Measurements from ENCODE around the gene KRTAP10-9. TPM values are rescaled to one million over a fixed set of nuclear protein-coding genes. Genes with fewer than 3 reads are reported as not detected.

KRTAP10-9 gene
- not detected in 2 replicates for total RNA-seq

GRCh38 chr21:44626673-44627143 is at the start of gene KRTAP10-9:
Gene KRTAP10-9 (plus strand): TSS chr21:44627093. CDS start chr21:44627172, 79 bp downstream.

DNA sequence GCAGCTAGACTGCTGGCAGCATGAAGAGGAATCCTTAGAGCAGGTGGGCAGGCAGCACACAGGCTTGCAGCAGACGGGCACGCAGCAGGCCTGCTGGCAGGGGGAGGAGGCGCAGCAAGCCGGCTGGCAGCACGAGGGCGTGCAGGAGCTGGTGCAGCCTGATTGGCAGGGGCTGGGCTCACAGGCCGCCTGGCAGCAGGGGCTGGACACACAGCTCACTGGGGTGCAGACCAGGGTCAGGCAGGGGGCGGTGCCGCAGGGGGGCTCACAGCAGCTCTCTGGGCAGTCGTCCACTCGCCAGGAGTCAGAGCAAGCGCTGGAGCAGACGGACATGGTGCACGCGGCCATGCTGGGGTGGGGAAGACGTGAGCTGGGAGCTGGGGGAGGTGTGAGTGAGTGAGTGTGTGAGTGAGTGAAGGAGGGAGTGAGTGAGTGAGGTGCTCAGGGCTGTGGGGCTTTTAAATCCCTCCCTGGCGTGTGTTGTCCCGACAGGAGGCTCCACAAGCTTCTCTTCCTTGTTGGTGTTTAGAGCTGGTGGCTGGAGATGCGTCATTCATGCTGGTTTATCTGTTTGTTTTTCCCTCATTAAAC is 46.6 kb upstream of the KRTAP10-9 start, which contains the start of gene KRTAP10-5:
Gene KRTAP10-5, minus strand, starts transcription at position 374 of the 591 bp plus-strand sequence. Its CDS starts 26 bp downstream, at position 348.

DNA sequence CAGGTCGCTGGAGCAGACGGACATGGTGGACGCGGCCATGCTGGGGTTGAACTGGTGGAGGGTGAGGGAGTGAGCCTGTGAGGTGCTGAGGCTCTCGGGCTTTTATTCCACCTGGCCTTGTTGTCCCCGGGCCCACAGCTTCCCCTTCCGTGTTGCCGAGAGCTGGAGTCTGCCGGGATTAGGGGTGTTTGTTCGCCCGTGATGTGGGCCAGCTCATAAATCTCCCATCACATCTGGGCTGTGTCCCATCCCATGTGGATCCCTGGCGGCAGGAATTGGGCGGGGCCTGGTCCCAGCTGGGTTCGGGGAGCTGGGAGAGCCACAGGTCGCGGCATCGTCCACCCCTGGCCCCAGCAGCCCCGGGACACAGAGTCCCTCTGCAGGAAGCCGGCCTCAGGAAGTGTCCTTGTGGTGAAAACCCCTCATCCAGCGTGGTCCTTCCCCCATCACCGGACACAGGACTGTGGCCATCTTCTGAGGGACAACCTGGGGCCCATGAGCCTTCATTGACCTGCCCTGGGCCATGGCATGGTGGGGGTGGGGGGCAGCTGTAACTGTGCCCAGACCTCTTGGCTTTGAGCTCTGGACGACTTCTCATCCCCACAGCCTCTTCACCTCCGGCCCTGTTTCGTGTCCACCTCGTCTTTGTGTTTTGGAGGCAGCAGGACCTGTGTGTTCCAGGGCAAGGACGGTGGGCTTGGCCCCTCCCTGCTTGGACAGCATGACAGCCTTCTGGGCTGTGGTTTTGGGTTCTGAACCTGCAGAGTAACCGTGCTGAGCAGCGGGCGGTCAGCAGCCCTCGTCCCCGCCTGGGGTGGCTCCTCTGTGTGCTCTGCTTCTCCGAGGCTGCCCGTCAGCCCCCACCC is 34.2 kb upstream of the KRTAP10-9 start, which contains the start of gene KRTAP10-6:
Gene KRTAP10-6, minus strand, starts transcription at position 60 of the 866 bp plus-strand sequence. Its CDS starts 21 bp downstream, at position 39.

GRCh38 chr21:44600118-44600978 is 26.5 kb upstream of the KRTAP10-9 start, which contains the start of gene KRTAP10-7:
Gene KRTAP10-7 (plus strand): TSS chr21:44600597. CDS start chr21:44600622, 25 bp downstream.

DNA sequence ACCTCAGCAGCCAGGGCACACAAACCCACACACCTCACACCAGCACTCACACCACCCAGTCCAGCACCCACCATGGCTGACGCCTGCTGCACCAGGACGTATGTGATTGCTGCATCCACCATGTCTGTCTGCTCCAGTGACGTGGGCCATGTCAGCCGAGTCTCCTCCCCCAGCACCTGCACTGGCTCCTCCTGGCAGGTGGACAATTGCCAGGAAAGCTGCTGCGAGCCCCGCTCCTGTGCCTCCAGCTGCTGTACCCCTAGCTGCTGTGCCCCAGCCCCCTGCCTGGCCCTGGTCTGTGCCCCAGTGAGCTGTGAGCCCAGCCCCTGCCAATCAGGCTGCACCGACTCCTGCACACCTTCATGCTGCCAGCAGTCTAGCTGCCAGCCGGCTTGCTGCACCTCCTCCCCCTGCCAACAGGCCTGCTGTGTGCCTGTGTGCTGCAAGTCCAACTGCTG is 14.8 kb upstream of the KRTAP10-9 start, which contains the start of gene KRTAP10-8:
Gene KRTAP10-8, plus strand, starts transcription at position 51 of the 458 bp plus-strand sequence. Its CDS starts 22 bp downstream, at position 73.

GRCh38 chr21:44637018-44637850 is 10.3 kb downstream of the KRTAP10-9 start, which contains the start of gene KRTAP10-10:
Gene KRTAP10-10 (plus strand): TSS chr21:44637356. CDS start chr21:44637418, 62 bp downstream.

DNA sequence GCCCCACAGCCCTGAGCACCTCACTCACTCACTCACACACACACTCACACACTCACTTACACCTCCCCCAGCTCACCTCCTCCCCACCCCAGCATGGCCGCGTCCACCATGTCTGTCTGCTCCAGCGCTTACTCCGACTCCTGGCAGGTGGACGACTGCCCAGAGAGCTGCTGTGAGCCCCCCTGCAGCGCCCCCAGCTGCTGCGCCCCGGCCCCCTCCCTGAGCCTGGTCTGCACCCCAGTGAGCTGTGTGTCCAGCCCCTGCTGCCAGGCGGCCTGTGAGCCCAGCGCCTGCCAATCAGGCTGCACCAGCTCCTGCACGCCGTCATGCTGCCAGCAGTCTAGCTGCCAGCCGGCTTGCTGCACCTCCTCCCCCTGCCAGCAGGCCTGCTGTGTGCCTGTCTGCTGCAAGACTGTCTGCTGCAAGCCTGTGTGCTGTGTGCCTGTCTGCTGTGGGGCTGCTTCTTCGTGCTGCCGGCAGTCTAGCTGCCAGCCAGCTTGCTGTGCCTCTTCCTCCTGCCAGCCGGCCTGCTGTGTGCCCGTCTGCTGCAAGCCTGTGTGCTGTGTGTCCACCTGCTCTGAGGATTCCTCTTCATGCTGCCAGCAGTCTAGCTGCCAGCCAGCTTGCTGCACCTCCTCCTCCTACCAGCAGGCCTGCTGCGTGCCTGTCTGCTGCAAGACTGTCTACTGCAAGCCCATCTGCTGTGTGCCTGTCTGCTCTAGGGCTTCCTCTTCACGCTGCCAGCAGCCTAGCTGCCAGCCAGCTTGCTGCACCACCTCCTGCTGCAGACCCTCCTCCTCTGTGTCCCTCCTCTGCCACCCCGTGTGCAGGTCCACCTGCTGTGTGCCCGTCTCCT is 19.7 kb downstream of the KRTAP10-9 start, which contains the start of gene KRTAP10-11:
Gene KRTAP10-11, plus strand, starts transcription at position 49 of the 856 bp plus-strand sequence. Its CDS starts 45 bp downstream, at position 94.

DNA sequence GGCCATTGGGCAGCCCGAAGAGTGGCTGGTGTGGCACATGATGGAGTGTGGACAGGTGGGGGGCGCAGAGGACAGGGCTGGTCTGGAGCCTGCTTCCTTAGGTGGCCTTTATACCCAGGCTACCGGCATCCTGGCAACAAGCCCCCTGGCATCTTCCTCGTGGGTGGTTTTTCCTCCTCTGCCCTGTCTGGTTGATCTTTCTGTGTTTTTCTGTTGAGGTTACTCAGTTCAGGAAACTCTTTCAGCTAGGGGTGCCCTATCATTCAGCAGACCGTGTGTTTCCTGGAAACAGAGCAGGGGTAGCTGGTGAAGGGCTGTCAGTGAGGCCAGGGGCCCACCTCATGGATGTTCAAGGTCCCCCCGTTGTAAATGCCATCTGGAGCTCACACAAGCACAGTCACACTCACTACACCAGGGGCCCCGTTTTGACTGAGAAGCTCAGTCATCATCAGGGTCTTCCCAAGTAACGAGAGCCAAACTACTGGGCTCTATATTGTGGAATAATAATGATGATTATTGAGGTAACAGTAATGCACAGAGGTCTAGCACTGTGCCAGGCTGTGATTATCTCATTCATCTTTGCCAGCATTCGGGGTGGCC is 27.8 kb downstream of the KRTAP10-9 start, which contains the start of gene KRTAP12-4:
Gene KRTAP12-4, minus strand, starts transcription at position 84 of the 600 bp plus-strand sequence. Its CDS starts 45 bp downstream, at position 39.

DNA sequence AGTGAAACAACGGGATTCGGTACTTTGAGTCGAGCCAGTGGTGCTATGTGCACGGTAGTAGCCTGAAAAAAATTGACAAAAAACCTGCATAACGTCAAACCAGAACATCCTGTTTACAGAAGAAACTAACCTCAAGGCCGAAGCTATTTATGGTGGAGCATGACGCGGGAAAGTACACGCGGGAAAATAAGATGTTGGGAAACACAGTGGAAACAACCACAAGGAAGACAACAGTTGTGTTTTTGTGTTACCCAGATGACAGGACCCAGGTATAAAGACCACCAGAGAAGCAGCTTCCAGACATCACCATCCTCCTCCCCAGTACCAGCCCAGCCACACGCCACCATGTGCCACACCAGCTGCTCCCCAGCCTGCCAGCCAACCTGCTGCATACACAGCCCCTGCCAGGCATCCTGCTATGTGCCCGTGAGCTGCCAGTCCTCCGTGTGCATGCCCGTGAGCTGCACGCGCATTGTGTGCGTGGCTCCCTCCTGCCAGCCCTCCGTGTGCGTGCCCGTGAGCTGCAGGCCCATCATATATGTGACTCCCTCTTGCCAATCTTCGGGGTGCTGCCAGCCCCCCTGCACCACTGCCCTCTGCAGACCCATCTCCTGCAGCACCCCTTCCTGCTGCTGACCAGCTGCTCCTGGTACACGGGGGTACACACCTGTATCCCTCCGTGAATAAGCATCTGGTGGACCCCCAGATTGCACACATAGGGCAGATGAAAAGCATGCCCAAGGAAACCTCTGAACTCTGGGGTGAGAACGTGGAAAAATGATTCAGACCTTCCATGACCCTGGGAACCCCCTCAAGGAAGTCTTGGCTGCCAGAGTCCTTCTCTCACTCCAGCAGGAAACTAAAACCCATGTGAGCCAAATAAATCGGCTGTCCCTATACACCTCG is 31.0 kb downstream of the KRTAP10-9 start, which contains the start of gene KRTAP12-3:
Gene KRTAP12-3, plus strand, starts transcription at position 298 of the 906 bp plus-strand sequence. Its CDS starts 48 bp downstream, at position 346.

DNA sequence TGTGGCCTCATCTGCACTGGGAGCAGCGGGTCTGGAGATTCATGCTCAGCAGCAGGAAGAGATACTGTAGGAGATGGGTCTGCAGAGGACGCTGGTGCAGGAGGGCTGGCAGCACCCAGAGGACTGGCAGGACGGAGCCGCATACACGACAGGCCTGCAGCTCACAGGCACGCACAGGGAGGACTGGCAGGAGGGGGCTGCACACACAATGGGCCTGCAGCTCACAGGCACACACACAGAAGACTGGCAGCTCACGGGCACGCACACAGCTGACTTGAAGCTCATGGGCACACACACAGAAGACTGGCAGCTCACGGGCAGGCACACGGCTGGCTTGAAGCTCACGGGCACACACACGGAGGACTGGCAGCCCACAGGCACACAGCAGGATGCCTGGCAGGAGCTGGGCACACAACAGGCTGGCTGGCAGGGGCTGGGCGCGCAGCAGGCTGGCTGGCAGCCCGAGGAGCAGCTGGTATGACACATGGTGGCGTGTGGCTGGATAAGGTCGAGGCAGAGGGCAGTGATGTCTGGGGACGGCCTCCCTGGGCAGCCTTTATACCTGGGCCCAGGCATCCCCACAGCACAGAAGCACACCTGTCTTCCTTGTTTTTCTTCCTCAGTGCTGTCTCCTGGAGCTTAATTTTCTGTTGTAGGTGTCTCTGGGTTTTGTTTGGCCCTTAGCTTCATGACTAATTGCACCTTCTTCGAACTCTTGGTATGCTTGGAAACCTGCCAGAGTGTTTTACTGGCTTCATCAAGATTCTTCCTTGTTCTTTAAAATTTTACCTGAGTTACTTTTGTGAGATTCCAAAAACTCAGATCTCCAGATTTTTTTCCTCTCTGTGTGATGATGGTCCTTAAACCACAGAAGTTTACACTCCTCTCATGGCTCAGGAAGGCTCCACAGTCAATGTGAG is 39.8 kb downstream of the KRTAP10-9 start, which contains the start of gene KRTAP12-2:
Gene KRTAP12-2, minus strand, starts transcription at position 527 of the 920 bp plus-strand sequence. Its CDS starts 41 bp downstream, at position 486.

Other genes starting within 250 kb of the KRTAP10-9 start
- gene LRRC3, start 171.6 kb upstream of the KRTAP10-9 start, total RNA-seq: 1.2 and 1.5 TPM in 2 replicates
- gene KRTAP10-1, start 86.9 kb upstream of the KRTAP10-9 start, total RNA-seq: not detected in 2 replicates
- gene KRTAP10-2, start 75.6 kb upstream of the KRTAP10-9 start, total RNA-seq: not detected in 2 replicates
- gene KRTAP10-3, start 68.3 kb upstream of the KRTAP10-9 start, total RNA-seq: not detected in 2 replicates
- gene KRTAP10-4, start 53.4 kb upstream of the KRTAP10-9 start, total RNA-seq: not detected in 2 replicates
- not detected in 2 replicates for gene KRTAP10-5, start 46.5 kb upstream of the KRTAP10-9 start, total RNA-seq
- gene KRTAP10-6, start 34.6 kb upstream of the KRTAP10-9 start, total RNA-seq: not detected in 2 replicates
- not detected in 2 replicates for gene KRTAP10-7, start 26.5 kb upstream of the KRTAP10-9 start, total RNA-seq
- gene KRTAP10-8, start 15.0 kb upstream of the KRTAP10-9 start, total RNA-seq: not detected in 2 replicates
- gene KRTAP10-10, start 10.3 kb downstream of the KRTAP10-9 start, total RNA-seq: not detected in 2 replicates
- gene KRTAP10-11, start 19.3 kb downstream of the KRTAP10-9 start, total RNA-seq: not detected in 2 replicates
- not detected in 2 replicates for gene KRTAP12-4, start 27.6 kb downstream of the KRTAP10-9 start, total RNA-seq
- not detected in 2 replicates for gene KRTAP12-3, start 30.8 kb downstream of the KRTAP10-9 start, total RNA-seq
- gene KRTAP12-2, start 39.8 kb downstream of the KRTAP10-9 start, total RNA-seq: not detected in 2 replicates
- gene KRTAP12-1, start 55.1 kb downstream of the KRTAP10-9 start, total RNA-seq: not detected in 2 replicates
- not detected in 2 replicates for gene KRTAP10-12, start 70.1 kb downstream of the KRTAP10-9 start, total RNA-seq
- gene TSPEAR, start 84.5 kb downstream of the KRTAP10-9 start, total RNA-seq: not detected in 2 replicates
- gene UBE2G2, start 174.7 kb downstream of the KRTAP10-9 start, total RNA-seq: 92.7 and 94.8 TPM in 2 replicates
- 69.0 and 84.1 TPM in 2 replicates for gene SUMO3, start 191.0 kb downstream of the KRTAP10-9 start, total RNA-seq
- gene PTTG1IP, start 246.6 kb downstream of the KRTAP10-9 start, total RNA-seq: 108 and 111 TPM in 2 replicates